ENCODE results near the gene RAP1A.

Gene RAP1A

DNA sequence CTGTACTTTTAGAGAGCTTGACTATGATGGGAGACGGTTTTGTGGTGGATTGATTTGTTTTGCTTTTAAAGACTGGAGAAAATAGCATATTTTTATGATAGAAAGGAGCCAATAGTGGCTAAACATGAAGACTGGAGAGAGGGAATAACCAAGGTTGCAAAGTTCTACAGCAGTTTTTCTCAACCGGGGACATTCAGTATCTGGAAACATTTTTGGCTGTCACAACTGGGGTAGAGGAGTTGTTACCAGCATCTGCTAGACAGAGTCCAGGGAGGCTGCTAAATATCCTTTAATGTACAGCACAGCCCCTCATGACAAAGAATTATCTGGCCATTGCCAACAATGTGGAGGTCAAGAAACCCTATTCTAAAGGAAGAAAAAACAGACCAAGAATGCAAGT lies 38.4 kb upstream of the RAP1A start:
- TF ChIP-seq, protein P1, sequence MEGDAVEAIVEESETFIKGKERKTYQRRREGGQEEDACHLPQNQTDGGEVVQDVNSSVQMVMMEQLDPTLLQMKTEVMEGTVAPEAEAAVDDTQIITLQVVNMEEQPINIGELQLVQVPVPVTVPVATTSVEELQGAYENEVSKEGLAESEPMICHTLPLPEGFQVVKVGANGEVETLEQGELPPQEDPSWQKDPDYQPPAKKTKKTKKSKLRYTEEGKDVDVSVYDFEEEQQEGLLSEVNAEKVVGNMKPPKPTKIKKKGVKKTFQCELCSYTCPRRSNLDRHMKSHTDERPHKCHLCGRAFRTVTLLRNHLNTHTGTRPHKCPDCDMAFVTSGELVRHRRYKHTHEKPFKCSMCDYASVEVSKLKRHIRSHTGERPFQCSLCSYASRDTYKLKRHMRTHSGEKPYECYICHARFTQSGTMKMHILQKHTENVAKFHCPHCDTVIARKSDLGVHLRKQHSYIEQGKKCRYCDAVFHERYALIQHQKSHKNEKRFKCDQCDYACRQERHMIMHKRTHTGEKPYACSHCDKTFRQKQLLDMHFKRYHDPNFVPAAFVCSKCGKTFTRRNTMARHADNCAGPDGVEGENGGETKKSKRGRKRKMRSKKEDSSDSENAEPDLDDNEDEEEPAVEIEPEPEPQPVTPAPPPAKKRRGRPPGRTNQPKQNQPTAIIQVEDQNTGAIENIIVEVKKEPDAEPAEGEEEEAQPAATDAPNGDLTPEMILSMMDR (conservative IDR thresholded peaks at IDR 0.05; ENCODE audit: low read depth, low read length), result no peak
- H3K4me3 ChIP-seq (ENCODE audit: low read length), result no peak overlapping the region
- DNase-seq (ENCODE audit: low read depth), result no peak

DNA sequence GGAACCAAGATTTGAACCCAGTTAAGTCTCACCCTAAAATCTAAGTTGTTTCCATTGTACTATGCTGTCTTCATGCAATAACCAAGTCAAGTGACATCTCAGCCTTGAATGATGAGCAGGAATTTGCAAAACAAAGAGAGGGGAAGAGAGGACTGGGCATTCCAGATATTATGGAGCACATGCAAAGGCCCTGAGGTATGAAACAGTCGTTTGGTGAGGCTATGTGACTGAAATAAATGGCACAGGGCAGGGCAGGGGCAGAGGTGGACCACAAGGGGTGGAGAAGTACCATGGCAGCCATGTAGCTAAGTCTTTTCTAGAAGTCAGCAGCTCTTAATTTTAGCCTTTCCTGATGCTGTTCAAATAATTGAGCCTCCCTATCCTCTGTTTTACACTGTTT lies 37.6 kb upstream of the RAP1A start:
- H3K4me3 ChIP-seq (ENCODE audit: low read length), result no peak overlapping the region
- DNase-seq (ENCODE audit: low read depth), result no peak
- TF ChIP-seq, protein P1 (conservative IDR thresholded peaks at IDR 0.05; ENCODE audit: low read depth, low read length), result no peak

DNA sequence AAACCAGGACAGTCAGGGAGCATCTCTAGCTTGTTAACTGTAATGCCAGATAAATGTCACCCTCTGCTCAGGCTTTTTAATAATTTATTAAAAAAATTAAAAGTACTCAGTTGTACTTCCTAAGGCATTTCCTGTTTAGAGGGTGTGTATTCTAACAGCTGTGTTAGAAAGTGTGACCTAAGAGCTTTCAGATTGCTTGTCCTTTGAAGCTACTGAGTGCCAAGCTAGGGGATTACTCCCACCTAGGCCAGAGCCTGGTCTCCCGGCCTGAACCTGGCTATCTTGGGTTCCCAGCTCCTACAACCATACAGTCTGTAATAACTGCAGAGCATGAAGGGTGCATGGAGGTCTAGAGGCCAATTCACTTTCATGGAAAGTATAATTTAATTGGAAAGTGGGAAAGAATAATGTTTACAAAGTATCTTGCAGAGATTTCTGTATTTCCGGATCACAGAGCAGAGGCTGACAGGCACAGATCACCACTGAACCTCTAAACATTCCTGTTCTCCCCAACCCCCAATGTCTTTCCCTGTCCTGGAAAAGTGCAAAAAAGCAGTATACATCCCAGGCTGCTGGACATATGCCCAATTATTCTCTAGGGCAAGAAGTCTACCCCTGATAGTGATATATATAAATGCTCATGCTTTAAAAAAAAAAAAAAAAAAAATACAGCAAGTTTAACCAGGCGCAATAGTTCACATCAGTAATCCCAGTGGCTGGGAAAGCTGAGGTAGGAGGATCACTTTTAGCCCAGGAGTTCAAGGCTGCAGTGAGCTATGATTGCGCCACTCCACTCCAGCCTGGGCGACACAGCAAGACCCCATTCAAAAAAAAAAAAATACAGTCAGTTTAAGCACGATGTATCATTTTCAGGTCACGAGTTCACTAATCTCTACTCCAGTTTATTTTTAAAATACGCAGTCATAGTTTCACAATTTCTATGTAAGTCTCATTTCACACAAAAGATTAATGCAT lies 36.7 kb upstream of the RAP1A start:
- no peak overlapping the region for H3K4me3 ChIP-seq (ENCODE audit: low read length)
- TF ChIP-seq, protein P1 (conservative IDR thresholded peaks at IDR 0.05; ENCODE audit: low read depth, low read length), result no peak
- no peak for DNase-seq (ENCODE audit: low read depth)

DNA sequence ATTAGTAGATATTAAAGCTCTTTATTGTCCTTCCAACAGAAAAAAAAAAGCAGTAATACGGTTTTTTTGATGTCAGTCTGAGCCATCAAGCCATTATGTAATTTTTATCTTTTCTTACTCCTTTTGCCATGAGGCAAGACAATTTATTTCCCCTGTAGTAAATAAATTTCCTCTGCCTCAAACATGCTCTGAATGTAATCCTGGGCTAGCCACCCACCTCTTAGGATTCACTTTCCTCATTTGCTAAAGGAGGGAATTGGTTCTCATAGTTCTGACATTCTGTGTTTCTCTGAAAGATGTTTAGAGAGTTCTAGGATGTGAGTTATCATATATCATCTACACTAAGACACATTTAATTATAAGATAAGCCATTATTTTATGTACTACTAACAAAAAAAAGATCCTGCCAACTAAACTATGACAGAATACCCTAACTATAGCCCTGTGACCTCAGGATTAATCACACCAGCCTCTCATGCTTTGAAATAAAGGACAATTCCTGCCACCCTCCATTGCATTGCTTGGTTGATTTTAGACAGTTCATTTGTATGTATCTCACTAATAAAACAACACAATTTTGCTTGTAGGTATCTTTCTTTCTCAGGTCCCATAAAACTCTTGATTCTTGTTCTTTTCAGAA lies 34.0 kb upstream of the RAP1A start:
- H3K4me3 ChIP-seq (ENCODE audit: low read length), result no peak overlapping the region
- TF ChIP-seq, protein P1 (conservative IDR thresholded peaks at IDR 0.05; ENCODE audit: low read depth, low read length), result no peak
- DNase-seq (ENCODE audit: low read depth), result no peak

DNA sequence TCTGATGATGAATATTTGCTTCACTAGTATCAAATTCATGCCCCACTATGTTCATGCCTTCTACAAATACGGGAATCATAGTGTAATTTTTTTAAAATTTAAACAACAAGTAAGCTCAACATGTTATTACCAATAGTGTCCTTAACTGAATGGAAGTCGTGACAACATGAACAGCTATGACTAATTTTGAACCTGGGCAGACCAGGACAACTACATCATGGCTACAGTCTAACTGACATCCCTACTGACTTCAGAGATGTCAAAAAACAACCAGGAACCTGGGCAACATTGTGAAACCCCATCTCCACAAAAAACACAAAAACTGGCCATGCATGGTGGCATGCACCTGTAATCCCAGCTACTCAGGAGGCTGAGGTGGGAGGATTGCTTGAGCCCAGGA lies 33.5 kb upstream of the RAP1A start:
- H3K4me3 ChIP-seq (ENCODE audit: low read length), result no peak overlapping the region
- DNase-seq (ENCODE audit: low read depth), result no peak
- TF ChIP-seq, protein P1 (conservative IDR thresholded peaks at IDR 0.05; ENCODE audit: low read depth, low read length), result no peak

DNA sequence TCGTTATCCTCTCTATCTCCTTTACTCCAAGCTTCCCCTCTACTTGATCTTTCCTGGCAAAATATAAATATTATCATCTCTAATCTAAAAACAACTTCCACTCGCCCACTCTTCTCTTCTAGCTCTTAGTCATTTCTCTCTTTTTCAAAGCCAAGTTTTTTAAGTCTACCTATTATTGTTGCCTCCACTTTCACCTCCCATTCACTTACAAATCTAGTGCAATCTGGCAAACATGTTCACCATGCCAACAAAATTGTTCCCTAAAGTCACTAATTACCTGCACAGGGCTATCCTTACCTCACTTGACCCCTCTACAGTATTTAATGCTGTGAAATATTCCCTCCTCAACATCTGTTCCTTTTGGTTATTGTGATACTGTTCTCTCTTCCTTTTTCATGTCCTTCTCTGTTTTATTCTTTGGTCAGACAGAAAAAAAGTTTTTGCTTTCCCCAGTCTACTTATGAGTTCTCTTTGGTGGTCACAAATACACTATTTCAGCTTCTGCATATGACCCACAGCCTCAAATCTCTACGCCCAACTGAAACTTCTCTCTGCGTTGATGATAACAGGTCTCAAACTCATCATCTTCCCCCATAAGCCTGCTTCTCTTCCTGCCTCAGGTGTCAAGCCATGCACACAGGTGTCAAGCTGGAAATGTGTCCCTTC lies 31.9 kb upstream of the RAP1A start:
- no peak for DNase-seq (ENCODE audit: low read depth)
- TF ChIP-seq, protein P1 (conservative IDR thresholded peaks at IDR 0.05; ENCODE audit: low read depth, low read length), result no peak
- H3K4me3 ChIP-seq (ENCODE audit: low read length), result no peak overlapping the region
